Uterus (tissue), 2 donors: Measurements from ENCODE around the gene ME3.

Experiments
- POLR2A ChIP-seq, 2 donors: fragments of 450-650 bp; IDR thresholded peaks; one replicate each; pipeline ENCODE4 v1.6.1; 2016; ENCODE audit warnings: antibody characterized with exemption in 2 of 2, mild to moderate bottlenecking in 1 of 2, moderate library complexity in 1 of 2
- TF ChIP-seq, protein P1 (sequence below), 4 experiments: fragments of 200-600 bp in 2 of 4; fragments of 450-650 bp in 2 of 4; sonication (generic) in 2 of 4; IDR thresholded peaks; one replicate each; pipeline ENCODE4 v1.5.1; 2016 to 2019; ENCODE audit warnings: antibody characterized with exemption in 4 of 4, mild to moderate bottlenecking in 2 of 4, moderate library complexity in 1 of 4

DNA sequence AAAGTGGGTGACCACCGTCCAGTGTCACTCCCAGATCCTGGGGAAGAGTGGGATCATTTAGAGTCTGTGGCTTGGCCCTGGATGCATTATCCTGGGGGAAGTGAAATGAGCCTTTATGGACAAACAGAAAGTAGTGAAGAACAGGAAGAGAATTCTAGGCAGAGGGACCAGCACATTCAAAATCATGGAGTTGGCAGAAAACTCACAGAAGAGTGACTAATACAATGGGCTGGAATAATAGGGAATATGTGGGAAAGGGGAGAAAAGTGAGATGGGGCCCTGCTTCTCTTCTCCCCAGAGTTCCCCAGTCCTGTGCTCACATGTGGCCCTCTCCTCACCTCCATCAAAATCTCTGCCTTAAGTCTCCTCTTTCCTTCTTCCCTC, 213.4 kb downstream of the ME3 start:
- TF ChIP-seq, protein P1, sequence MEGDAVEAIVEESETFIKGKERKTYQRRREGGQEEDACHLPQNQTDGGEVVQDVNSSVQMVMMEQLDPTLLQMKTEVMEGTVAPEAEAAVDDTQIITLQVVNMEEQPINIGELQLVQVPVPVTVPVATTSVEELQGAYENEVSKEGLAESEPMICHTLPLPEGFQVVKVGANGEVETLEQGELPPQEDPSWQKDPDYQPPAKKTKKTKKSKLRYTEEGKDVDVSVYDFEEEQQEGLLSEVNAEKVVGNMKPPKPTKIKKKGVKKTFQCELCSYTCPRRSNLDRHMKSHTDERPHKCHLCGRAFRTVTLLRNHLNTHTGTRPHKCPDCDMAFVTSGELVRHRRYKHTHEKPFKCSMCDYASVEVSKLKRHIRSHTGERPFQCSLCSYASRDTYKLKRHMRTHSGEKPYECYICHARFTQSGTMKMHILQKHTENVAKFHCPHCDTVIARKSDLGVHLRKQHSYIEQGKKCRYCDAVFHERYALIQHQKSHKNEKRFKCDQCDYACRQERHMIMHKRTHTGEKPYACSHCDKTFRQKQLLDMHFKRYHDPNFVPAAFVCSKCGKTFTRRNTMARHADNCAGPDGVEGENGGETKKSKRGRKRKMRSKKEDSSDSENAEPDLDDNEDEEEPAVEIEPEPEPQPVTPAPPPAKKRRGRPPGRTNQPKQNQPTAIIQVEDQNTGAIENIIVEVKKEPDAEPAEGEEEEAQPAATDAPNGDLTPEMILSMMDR (IDR thresholded peaks at IDR 0.05) = no peak
- no peak for TF ChIP-seq POLR2A (IDR thresholded peaks at IDR 0.05)
